HCT116 (cell line): ENCODE data around the gene PSORS1C2. TPM values are rescaled to one million over a fixed set of nuclear protein-coding genes. Genes with fewer than 3 reads are reported as not detected.

Experiments
- ATAC-seq: fragments of 200-7000 bp; cut with Tn5 transposase; 2 replicates; pipeline ENCODE4 v1.9.1; 2020; ENCODE audit warnings: mild to moderate bottlenecking, moderate library complexity
- BruUV-seq: library from RNA; stranded (reverse); fragments of 400-500 nt; replicated peaks from 2 replicates; lab custom pipeline; 2021; lab: Mats Ljungman, UMichigan
- CTCF ChIA-PET: fragments of 300-600 bp; sonication (Branson Sonifier 250); formaldehyde crosslinking; loops from one replicate; lab custom pipeline; 2021; ENCODE audit warnings: antibody characterized with exemption; lab: Charles Lee
- POLR2A ChIA-PET: fragments of 300-600, 350-600 bp; sonication (Branson Sonifier 250); formaldehyde crosslinking; loops from one replicate; lab custom pipeline; 2021; ENCODE audit warnings: antibody characterized with exemption; lab: Charles Lee
- RAD21 ChIA-PET, 2 experiments: fragments of 300-600 bp; sonication (Branson Sonifier 250); formaldehyde crosslinking; loops; one replicate each; lab custom pipeline; 2023; ENCODE audit warnings: low total read pairs in 2 of 2; ENCODE audit not compliant: uncharacterized antibody in 2 of 2, unreplicated experiment in 2 of 2, low non-redundant PET in 1 of 2; lab: Charles Lee
- DNase-seq: peaks from one replicate; pipeline ENCODE4 v3.0.0-alpha.2; 2010; ENCODE audit warnings: low read depth, low spot score
- H2AFZ ChIP-seq: fragments of 200-600 bp; shearing (Covaris generic), sonication (generic); 2 replicates; pipeline ENCODE4 v1.6.1; 2017; ENCODE audit warnings: low read depth, mixed run types, mixed read lengths, antibody characterized with exemption, low read length; ENCODE audit not compliant: poor library complexity, severe bottlenecking
- H3K27ac ChIP-seq: 2 replicates; pipeline ENCODE4 v1.5.1; 2012; ENCODE audit warnings: low read depth, low read length
- H3K27me3 ChIP-seq: fragments of 200-600 bp; sonication (generic); 2 replicates; pipeline ENCODE4 v1.6.1; 2016; ENCODE audit warnings: mixed run types, low read length, mixed read lengths; ENCODE audit not compliant: insufficient read depth
- H3K36me3 ChIP-seq, 2 experiments: fragments of 200-500 bp in 1 of 2; fragments of 200-600 bp in 1 of 2; sonication (Bioruptor generic) in 1 of 2; sonication (generic) in 1 of 2; 2 replicates each; pipeline versions ENCODE4 v1.5.1 to v1.6.1; 2014 to 2016; ENCODE audit warnings: low read length in 2 of 2, inconsistent platforms in 1 of 2, mixed read lengths in 1 of 2, mixed run types in 1 of 2; ENCODE audit not compliant: insufficient read depth in 2 of 2, control insufficient read depth in 1 of 2
- H3K4me1 ChIP-seq, 2 experiments: fragments of 200-600 bp in 1 of 2; sonication (generic) in 1 of 2; 2 replicates each; pipeline versions ENCODE4 v1.5.1 to v1.6.1; 2012 to 2017; ENCODE audit warnings: low read length in 2 of 2, inconsistent platforms in 1 of 2, mild to moderate bottlenecking in 1 of 2, mixed read lengths in 1 of 2, mixed run types in 1 of 2, moderate library complexity in 1 of 2; ENCODE audit not compliant: insufficient read depth in 2 of 2, control insufficient read depth in 1 of 2
- H3K4me2 ChIP-seq: fragments of 200-600 bp; sonication (generic); 2 replicates; pipeline ENCODE4 v1.6.1; 2017; ENCODE audit warnings: mixed run types, low read length, mixed read lengths
- H3K4me3 ChIP-seq, 2 experiments: fragments of 200-600 bp in 1 of 2; sonication (generic) in 1 of 2; replicated peaks in 1 of 2; 2 replicates each; pipeline ENCODE4 v1.5.1; 2011 to 2016; ENCODE audit warnings: low read length in 2 of 2, control low read depth in 1 of 2, low read depth in 1 of 2, mild to moderate bottlenecking in 1 of 2, mixed read lengths in 1 of 2, mixed run types in 1 of 2
- H3K79me2 ChIP-seq: fragments of 200-600 bp; sonication (generic); 2 replicates; pipeline ENCODE4 v1.6.1; 2017; ENCODE audit warnings: mild to moderate bottlenecking, mixed run types, low read length, moderate library complexity, mixed read lengths; ENCODE audit not compliant: insufficient read depth
- H3K9ac ChIP-seq: fragments of 200-600 bp; sonication (generic); 2 replicates; pipeline ENCODE4 v1.6.1; 2016; ENCODE audit warnings: low read length, mixed read lengths
- H3K9me2 ChIP-seq: fragments of 200-600 bp; sonication (generic), shearing (Covaris generic); 2 replicates; pipeline ENCODE4 v1.6.1; 2017; ENCODE audit warnings: mixed run types, mild to moderate bottlenecking, moderate library complexity; ENCODE audit not compliant: insufficient read depth
- H3K9me3 ChIP-seq, 2 experiments: fragments of 200-500 bp in 1 of 2; fragments of 200-600 bp in 1 of 2; sonication (Bioruptor generic) in 1 of 2; sonication (generic) in 1 of 2; 2 replicates each; pipeline ENCODE4 v1.6.1; 2014 to 2017; ENCODE audit warnings: low read length in 2 of 2, mixed read lengths in 2 of 2, inconsistent platforms in 1 of 2, low read depth in 1 of 2, mild to moderate bottlenecking in 1 of 2, mixed run types in 1 of 2, moderate library complexity in 1 of 2; ENCODE audit not compliant: control insufficient read depth in 1 of 2, insufficient read depth in 1 of 2
- H4K20me1 ChIP-seq: fragments of 200-600 bp; sonication (generic), shearing (Covaris generic); 2 replicates; pipeline ENCODE4 v1.6.1; 2017; ENCODE audit warnings: mixed run types, mild to moderate bottlenecking, moderate library complexity; ENCODE audit not compliant: insufficient read depth
- CBX3 ChIP-seq: IDR thresholded peaks from 2 replicates; pipeline ENCODE4 v1.6.1; 2012; ENCODE audit warnings: low read depth
- CTCF ChIP-seq, 3 experiments: fragments of 200-600 bp in 1 of 3; sonication (generic) in 1 of 3; IDR thresholded peaks in 2 of 3; conservative IDR thresholded peaks in 1 of 3; 2 replicates each; pipeline ENCODE4 v1.5.1; 2012 to 2017; ENCODE audit warnings: low read depth in 2 of 3, low read length in 2 of 3, antibody characterized with exemption in 1 of 3, borderline replicate concordance in 1 of 3, control low read depth in 1 of 3, mild to moderate bottlenecking in 1 of 3, mixed read lengths in 1 of 3, mixed run types in 1 of 3, moderate library complexity in 1 of 3; ENCODE audit not compliant: insufficient read depth in 1 of 3
- POLR2A ChIP-seq: IDR thresholded peaks from 2 replicates; pipeline ENCODE4 v1.7.0; 2011; ENCODE audit warnings: borderline replicate concordance; ENCODE audit not compliant: insufficient read depth, insufficient read length; ENCODE audit errors: extremely low read depth
- POLR2AphosphoS5 ChIP-seq: IDR thresholded peaks from 2 replicates; pipeline ENCODE4 v1.6.1; 2011; ENCODE audit warnings: mild to moderate bottlenecking, low read depth, low read length, moderate library complexity
- SRF ChIP-seq: IDR thresholded peaks from 2 replicates; pipeline ENCODE4 v1.6.1; 2012; ENCODE audit warnings: low read depth
- TCF7L2 ChIP-seq: IDR thresholded peaks from 2 replicates; pipeline ENCODE4 v1.7.0; 2011; ENCODE audit warnings: borderline replicate concordance, inconsistent platforms; ENCODE audit not compliant: insufficient read depth, insufficient read length; ENCODE audit errors: extremely low read depth
- YY1 ChIP-seq: IDR thresholded peaks from 2 replicates; pipeline ENCODE4 v1.6.1; 2011; ENCODE audit warnings: low read length, low read depth, moderate library complexity, mild to moderate bottlenecking; ENCODE audit not compliant: insufficient replicate concordance; ENCODE audit errors: extremely low read depth
- intact Hi-C: fragments of 100-400 bp; cut with micrococcal nuclease; formaldehyde crosslinking; loops from 2 replicates; pipeline ENCODE4 v1.10.0; 2022
- total RNA-seq: library from RNA; stranded (reverse); gene quantifications from one replicate; pipeline ENCODE4 v1.2.1, GENCODE V29; 2021; ENCODE audit not compliant: unreplicated experiment
- TF ChIP-seq, protein P1 (sequence below): IDR thresholded peaks from 2 replicates; pipeline ENCODE4 v1.6.1; 2012; ENCODE audit warnings: low read depth

PSORS1C2 gene
- total RNA-seq, 1 experiment from 2014 or later = not detected

DNA sequence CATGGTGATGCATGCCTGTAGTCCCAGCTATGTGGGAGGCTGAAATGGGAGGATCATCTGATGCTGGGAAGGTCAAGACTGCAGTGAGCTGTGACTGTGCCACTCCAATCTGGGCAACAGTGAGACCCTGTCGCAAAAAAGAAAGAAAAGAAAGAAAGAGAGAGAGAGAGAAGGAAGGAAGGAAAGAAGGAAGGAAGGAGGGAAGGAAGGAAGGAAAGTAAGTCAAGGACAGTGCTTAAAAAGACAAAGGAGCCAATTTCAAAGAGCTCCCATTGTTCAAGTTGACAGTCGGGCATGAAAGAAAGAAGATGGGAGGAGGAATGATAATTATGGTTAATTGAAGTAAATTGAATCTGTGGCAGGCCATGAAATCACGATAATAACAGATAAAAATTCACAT lies 42.7 kb downstream of the PSORS1C2 start:
- Histone ChIP-seq H3K27me3 (no peaks in the 10 kb centered on the region), H3K4me3 (no peak overlapping the region), H3K36me3 (no peaks in the 10 kb centered on the region), H3K4me1 (peaks cover 0 to 6% of the 10 kb centered on the region in 2 experiments; a peak in 2 of 4 replicates), H2AFZ (no peak overlapping the region), H3K9ac (no peak overlapping the region), H3K4me2 (no peak overlapping the region), H3K27ac (no peak overlapping the region), H3K9me3 (no peaks in the 10 kb centered on the region), H4K20me1 (no peaks in the 10 kb centered on the region), H3K9me2 (no peaks in the 10 kb centered on the region), H3K79me2 (no peaks in the 10 kb centered on the region)
- ChIA-PET POLR2A (no interaction called here), CTCF (interaction anchor here (1.3 kb wide), 1 partner anchor 9 kb away, joined by 3 read pairs; no protein-coding TSS in a partner anchor), RAD21 (no interaction called here)
- intact Hi-C loops = no loop called here
- DNase-seq (no peak), ATAC-seq (no peak)
- BruUV-seq = no TSS peak
- TF ChIP-seq CBX3 (no peak), CTCF (IDR thresholded peaks at IDR 0.05 in 2 of 3, conservative IDR thresholded peaks at IDR 0.05 in 1 of 3; ENCODE audit: borderline replicate concordance in 1 of 3, insufficient read depth in 1 of 3, low read depth in 2 of 3, low read length in 2 of 3) (no peak), SRF (no peak), TCF7L2 (no peak), POLR2AphosphoS5 (no peak), POLR2A (no peak), YY1 (no peak)
- TF ChIP-seq, protein P1, sequence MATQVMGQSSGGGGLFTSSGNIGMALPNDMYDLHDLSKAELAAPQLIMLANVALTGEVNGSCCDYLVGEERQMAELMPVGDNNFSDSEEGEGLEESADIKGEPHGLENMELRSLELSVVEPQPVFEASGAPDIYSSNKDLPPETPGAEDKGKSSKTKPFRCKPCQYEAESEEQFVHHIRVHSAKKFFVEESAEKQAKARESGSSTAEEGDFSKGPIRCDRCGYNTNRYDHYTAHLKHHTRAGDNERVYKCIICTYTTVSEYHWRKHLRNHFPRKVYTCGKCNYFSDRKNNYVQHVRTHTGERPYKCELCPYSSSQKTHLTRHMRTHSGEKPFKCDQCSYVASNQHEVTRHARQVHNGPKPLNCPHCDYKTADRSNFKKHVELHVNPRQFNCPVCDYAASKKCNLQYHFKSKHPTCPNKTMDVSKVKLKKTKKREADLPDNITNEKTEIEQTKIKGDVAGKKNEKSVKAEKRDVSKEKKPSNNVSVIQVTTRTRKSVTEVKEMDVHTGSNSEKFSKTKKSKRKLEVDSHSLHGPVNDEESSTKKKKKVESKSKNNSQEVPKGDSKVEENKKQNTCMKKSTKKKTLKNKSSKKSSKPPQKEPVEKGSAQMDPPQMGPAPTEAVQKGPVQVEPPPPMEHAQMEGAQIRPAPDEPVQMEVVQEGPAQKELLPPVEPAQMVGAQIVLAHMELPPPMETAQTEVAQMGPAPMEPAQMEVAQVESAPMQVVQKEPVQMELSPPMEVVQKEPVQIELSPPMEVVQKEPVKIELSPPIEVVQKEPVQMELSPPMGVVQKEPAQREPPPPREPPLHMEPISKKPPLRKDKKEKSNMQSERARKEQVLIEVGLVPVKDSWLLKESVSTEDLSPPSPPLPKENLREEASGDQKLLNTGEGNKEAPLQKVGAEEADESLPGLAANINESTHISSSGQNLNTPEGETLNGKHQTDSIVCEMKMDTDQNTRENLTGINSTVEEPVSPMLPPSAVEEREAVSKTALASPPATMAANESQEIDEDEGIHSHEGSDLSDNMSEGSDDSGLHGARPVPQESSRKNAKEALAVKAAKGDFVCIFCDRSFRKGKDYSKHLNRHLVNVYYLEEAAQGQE = no peak
